SJSA1 (cell line): ENCODE data around the gene DCX. TPM values are rescaled to one million over a fixed set of nuclear protein-coding genes. Genes with fewer than 3 reads are reported as not detected.

ENCODE experiments used
- DNase-seq, 2 experiments: peaks; one replicate each; pipeline ENCODE4 v3.0.0-alpha.2; 2015 to 2020; ENCODE audit warnings: low spot score in 2 of 2, low read depth in 1 of 2
- H3K27ac ChIP-seq: fragments of 250-450 bp; sonication (Bioruptor Pico); 2 replicates; pipeline ENCODE4 v1.5.1; 2020; ENCODE audit warnings: mild to moderate bottlenecking, moderate library complexity
- H3K27me3 ChIP-seq: fragments of 250-450 bp; sonication (Bioruptor Pico); replicated peaks from 2 replicates; pipeline ENCODE4 v1.5.1; 2020; ENCODE audit warnings: mild to moderate bottlenecking, moderate library complexity
- H3K36me3 ChIP-seq: fragments of 250-450 bp; sonication (Bioruptor Pico); 2 replicates; pipeline ENCODE4 v1.5.1; 2020; ENCODE audit warnings: mild to moderate bottlenecking
- H3K4me1 ChIP-seq: fragments of 250-450 bp; sonication (Bioruptor Pico); replicated peaks from 2 replicates; pipeline ENCODE4 v1.6.1; 2021; ENCODE audit warnings: mild to moderate bottlenecking
- H3K4me3 ChIP-seq: fragments of 250-450 bp; sonication (Bioruptor Pico); 2 replicates; pipeline ENCODE4 v1.5.1; 2020; ENCODE audit warnings: mild to moderate bottlenecking
- H3K9me3 ChIP-seq: fragments of 250-450 bp; sonication (Bioruptor Pico); replicated peaks from 2 replicates; pipeline ENCODE4 v1.5.1; 2020; ENCODE audit warnings: mild to moderate bottlenecking
- total RNA-seq: library from RNA; depleted of rRNA; stranded (reverse); fragments of >200 nt; shearing (Covaris generic); gene quantifications from 2 replicates; pipeline ENCODE4 v1.2.3, GENCODE V29; 2014

Gene DCX
- total RNA-seq, 1 experiment from 2014 or later, result not detected

DNA sequence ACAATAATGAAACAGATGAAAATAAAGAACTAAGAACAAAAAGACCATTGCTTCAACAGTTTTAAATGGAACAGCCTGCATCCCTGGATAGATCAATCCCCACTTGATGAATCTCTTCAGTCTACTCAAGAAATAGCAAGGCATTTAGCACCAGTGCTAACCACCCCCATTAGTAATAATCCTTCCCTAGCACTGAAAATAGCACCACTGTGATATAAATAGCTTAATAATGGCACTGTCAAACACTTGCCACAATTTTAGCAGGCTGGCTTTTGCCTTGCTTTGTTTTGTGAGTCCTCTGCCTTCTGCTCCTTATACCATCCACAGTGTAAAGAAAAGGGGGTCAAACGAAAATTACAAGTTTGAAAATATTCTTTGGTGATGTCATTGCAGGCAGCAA, 17.4 kb downstream of the DCX start:
- no peaks in the 10 kb centered on the region for H3K9me3 ChIP-seq
- H3K27ac ChIP-seq, result no peak overlapping the region
- no peaks in the 10 kb centered on the region for H3K27me3 ChIP-seq
- H3K4me3 ChIP-seq, result no peak overlapping the region
- H3K4me1 ChIP-seq, result no peaks in the 10 kb centered on the region
- no peak for DNase-seq
- no peaks in the 10 kb centered on the region for H3K36me3 ChIP-seq

DNA sequence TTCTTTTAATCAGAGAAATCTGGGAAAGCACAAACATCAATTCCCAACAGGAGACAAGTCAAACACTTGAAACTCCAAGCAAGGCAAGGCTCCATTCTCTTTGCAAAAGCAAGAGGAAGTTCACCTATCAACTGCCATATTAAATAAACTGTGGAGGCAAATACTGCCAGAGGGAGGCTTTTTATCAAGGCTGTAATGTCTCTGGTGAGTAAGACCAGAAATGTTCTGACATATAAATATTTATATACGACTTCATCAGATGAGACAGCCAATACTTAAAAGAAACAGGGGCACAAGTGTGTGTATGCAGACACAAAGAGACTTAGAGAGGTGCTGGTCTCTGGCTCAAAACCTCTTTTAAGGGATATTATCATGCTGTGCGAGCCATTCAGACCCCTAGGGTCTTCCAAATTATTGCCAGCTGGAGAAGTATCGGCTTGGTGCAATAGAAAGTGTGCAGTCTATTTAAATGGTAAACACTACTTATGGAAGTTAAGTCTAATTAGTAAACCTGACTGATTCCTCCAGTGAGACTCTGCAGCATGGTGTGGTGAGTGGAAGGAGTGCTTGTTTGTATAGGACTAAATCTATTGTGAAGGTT, 24.4 kb downstream of the DCX start:
- no peak for DNase-seq
- no peak overlapping the region for H3K4me3 ChIP-seq
- no peaks in the 10 kb centered on the region for H3K36me3 ChIP-seq
- no peaks in the 10 kb centered on the region for H3K9me3 ChIP-seq
- H3K27ac ChIP-seq, result no peak overlapping the region
- no peaks in the 10 kb centered on the region for H3K4me1 ChIP-seq
- H3K27me3 ChIP-seq, result no peaks in the 10 kb centered on the region

DNA sequence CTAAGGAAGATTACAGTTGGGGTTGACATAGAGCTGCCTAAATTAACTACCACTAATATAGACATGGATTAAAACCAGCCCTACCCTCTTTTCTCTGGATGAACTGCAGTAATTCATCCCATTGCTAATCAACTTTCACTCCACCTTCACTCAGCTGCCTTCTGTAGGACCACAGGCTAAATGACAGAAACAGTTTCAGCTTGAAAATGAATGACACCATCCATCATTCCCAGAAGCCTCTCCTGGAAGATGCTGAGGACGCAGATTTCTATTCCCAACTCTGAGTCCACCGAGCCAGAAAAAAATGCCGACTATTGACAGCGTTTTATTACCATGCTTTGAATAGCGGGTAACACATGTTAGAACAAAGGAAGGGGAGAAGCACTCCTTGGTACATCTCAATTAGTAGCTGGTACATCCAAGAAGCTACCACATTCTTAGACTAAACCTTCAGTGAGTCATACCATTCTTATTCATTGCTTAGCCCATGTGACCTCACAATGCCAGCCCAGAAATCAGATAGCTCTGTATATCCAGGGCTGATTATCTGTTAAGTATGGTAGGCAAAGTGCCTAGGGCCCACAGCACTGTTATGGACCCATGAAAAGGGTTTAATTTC, 25.3 kb downstream of the DCX start:
- no peaks in the 10 kb centered on the region for H3K27me3 ChIP-seq
- H3K4me1 ChIP-seq, result no peaks in the 10 kb centered on the region
- H3K4me3 ChIP-seq, result no peak overlapping the region
- H3K9me3 ChIP-seq, result no peaks in the 10 kb centered on the region
- no peak for DNase-seq
- no peak overlapping the region for H3K27ac ChIP-seq
- H3K36me3 ChIP-seq, result no peaks in the 10 kb centered on the region

DNA sequence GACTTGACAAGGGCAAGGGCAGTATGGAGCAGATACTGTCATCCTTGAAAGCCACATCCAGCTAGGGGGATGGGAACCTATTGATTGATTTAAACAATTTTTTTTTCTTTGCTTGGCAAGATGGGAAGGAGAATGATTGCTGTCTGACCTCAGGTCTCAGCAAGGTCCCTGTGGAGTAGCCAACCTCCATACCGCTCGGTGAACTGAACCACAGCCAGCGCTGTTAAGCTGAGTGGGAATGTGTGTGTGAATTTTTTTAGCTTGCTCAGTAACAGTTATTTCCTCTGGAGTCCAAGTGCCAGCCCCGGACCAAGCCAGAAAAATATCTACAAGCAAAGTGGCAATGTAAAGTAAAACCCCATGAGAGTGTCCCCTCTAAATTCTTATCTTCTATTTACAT, 25.9 kb downstream of the DCX start:
- H3K27me3 ChIP-seq, result no peaks in the 10 kb centered on the region
- no peaks in the 10 kb centered on the region for H3K4me1 ChIP-seq
- H3K9me3 ChIP-seq, result no peaks in the 10 kb centered on the region
- no peak overlapping the region for H3K27ac ChIP-seq
- H3K36me3 ChIP-seq, result no peaks in the 10 kb centered on the region
- DNase-seq, result no peak
- no peak overlapping the region for H3K4me3 ChIP-seq

DNA sequence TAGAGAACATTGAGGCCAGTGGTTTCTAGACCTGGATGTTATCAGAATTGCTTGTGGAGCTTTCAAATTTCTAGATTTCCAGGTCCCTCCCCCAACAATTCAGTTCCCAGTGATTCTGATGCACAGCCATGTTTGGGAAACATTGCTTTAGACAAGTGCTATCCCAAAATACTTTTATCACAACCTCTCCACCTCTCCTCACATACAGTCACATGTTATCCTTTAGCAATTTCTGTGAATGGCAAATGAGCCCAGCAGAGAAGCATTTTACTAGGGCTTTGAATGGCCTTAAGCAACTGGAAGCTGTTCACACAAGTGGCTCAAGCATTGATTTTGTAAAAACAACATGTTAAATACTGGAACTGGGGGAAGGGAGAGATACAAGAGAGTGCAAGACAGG, 29.7 kb downstream of the DCX start:
- H3K4me3 ChIP-seq, result no peak overlapping the region
- no peaks in the 10 kb centered on the region for H3K4me1 ChIP-seq
- no peaks in the 10 kb centered on the region for H3K36me3 ChIP-seq
- H3K9me3 ChIP-seq, result no peaks in the 10 kb centered on the region
- H3K27ac ChIP-seq, result no peak overlapping the region
- DNase-seq, result no peak
- H3K27me3 ChIP-seq, result no peaks in the 10 kb centered on the region

DNA sequence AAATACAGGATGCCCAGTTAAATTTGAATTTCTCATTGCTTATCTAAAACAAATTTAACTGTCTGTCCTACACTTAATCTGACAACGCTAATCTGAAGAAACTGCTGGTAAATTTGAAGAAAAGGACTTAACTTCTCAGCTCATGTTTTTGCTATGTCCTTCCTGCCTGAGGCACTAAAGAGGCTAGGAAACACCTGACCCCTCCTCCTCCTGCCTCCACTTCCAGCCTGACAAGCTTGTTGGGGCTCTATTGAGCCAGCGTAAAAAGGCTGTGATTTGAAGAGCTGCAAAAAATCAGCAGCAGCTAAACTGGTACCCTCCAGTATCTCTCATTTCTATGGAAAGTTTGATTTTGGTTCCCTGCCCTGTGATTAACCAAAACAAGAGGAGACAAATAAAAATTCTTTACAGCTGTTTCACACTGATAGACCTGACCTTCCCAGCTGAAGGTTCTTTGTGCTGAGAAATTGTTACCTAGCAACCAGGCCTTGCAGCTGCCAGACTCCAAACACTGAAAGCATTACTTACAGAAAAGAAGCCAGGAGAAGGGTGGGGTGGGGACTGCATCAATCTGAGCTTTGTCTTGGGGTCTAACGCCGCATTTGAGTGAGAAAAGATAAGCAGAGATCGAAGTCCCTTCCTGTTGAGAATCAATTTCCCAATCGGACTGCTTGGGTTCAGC, 35.0 kb downstream of the DCX start:
- Histone ChIP-seq H3K27ac (no peak overlapping the region), H3K4me3 (no peak overlapping the region), H3K9me3 (no peaks in the 10 kb centered on the region), H3K4me1 (no peaks in the 10 kb centered on the region), H3K36me3 (no peaks in the 10 kb centered on the region), H3K27me3 (no peaks in the 10 kb centered on the region)
- no peak for DNase-seq

DNA sequence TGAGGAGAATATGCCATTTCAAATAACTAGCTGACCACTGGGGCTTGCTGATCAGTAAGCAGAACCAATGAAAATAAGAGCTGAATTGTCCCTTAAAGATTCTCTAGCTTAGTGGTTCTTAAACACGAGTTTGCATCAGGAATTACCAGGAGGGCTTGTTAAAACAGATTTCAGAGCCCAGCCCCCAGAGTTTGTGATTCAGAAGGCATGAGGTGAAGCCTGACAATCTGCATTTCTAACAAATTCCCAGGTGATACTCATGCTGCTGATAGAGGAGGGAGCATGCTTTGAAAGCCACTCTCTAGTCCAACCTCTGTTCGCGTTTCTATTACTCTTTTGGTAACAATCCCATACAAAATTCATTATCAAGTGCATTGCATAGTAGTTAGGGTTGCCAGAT, 35.5 kb downstream of the DCX start:
- H3K27ac ChIP-seq, result no peak overlapping the region
- no peaks in the 10 kb centered on the region for H3K27me3 ChIP-seq
- no peaks in the 10 kb centered on the region for H3K36me3 ChIP-seq
- no peak overlapping the region for H3K4me3 ChIP-seq
- no peak for DNase-seq
- no peaks in the 10 kb centered on the region for H3K9me3 ChIP-seq
- H3K4me1 ChIP-seq, result no peaks in the 10 kb centered on the region

DNA sequence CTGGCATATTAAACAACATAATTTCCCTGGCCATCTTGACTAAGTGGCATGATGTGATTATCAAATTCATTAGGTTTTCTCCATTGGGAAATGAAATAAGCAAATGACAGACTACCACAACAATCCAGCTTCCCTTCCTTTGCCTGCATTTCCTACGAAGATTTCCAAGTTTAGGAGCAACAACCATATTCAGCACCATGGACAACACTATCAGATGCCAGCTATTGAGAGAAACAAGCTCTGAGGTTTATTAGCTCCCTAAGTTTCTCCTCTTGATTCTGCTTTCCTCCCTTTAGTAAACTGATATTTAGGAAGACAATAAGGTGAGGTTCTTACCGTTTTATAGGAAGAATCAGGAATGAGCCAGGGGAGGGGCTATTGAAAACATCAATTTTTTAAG, 36.2 kb downstream of the DCX start:
- Histone ChIP-seq H3K9me3 (no peaks in the 10 kb centered on the region), H3K27ac (no peak overlapping the region), H3K4me3 (no peak overlapping the region), H3K4me1 (no peaks in the 10 kb centered on the region), H3K36me3 (no peaks in the 10 kb centered on the region), H3K27me3 (no peaks in the 10 kb centered on the region)
- DNase-seq, result no peak

DNA sequence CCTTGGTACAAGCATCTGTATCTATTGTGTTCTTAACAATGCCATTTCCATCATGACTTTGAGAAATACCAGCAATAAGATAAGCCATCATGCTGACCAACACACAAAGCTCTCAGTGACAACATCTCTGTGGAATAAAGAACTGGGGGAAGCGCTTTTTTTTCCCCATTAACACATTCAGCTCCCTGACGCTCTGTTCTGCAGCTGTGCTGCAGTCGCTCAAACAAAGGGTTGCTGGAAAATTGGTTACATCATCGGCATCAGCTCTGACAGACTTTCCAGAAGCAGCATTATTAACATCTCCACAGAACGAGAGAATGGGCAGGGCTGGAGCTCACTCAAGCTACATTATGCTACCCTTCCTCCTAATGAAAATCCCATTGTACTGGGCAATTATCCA, 39.9 kb downstream of the DCX start:
- no peak for DNase-seq
- Histone ChIP-seq H3K4me1 (no peaks in the 10 kb centered on the region), H3K9me3 (no peaks in the 10 kb centered on the region), H3K27ac (no peak overlapping the region), H3K36me3 (no peaks in the 10 kb centered on the region), H3K4me3 (no peak overlapping the region), H3K27me3 (no peaks in the 10 kb centered on the region)

DNA sequence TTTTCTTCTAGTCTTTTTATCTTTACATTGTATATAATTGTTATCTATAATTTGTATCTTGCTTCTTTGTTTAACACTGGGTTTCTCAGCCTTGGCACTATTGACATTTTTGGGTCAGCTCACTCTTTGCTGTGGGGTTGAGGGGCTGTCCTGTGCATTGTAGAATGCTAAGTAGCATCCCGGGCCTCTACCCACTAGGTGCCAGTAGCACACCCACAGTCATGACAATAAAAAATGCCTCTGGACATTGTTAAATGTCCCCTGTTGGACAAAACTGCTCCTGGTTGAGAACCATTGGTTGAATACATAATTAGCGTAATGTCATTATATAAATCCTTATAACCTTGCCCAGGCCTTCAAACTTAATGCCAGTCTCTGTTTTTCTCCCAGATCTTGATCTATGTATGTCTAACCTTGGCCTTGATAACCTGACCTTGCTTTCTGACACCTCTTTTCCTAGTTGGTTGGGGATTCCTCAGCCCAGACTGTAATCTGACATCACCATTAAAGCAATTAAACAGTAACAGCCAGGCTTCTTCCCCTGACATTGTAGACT, 46.1 kb downstream of the DCX start:
- Histone ChIP-seq H3K9me3 (no peaks in the 10 kb centered on the region), H3K36me3 (no peaks in the 10 kb centered on the region), H3K27ac (no peak overlapping the region), H3K4me3 (no peak overlapping the region), H3K4me1 (no peaks in the 10 kb centered on the region), H3K27me3 (no peaks in the 10 kb centered on the region)
- no peak for DNase-seq

DNA sequence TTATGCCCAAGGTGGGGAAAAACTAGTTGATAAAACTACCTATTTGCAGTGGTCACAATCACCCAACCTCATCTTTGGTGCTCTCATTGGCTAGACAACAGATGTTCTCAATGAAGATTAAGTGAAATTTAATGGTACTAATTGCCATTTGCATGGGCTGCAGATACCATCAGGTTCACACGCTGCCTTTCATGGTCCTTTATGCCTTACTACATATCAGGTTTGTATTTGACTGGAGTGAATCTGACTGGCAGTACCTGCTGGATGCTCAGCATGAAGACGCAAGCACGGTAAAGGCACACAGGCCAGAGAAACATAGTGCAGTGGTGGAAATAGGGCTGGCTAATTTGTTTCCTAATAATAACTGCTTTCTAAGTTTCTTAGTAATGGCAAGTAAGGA, 48.3 kb downstream of the DCX start:
- Histone ChIP-seq H3K4me3 (no peak overlapping the region), H3K27me3 (no peaks in the 10 kb centered on the region), H3K27ac (no peak overlapping the region), H3K9me3 (no peaks in the 10 kb centered on the region), H3K4me1 (no peaks in the 10 kb centered on the region), H3K36me3 (no peaks in the 10 kb centered on the region)
- DNase-seq, result no peak

DNA sequence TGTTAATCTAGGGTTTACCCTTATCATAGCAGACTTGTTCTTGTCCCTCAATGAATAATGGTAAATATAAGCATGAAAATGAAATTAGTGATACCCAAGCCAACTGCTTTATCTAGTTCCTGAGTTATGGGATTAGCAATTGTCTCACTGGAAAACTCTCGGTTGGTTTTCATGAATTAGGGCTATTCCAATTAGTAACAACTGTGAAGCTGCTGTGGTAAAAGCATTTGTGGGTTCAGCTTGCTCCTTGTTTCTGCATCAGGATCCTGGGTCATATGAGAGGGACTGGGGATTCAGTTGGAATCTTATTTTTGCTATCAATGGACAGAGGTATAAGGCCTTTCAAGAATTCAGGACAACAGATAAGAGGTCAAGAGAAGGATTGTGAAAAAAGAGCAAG, 50.2 kb downstream of the DCX start:
- no peaks in the 10 kb centered on the region for H3K9me3 ChIP-seq
- H3K27ac ChIP-seq, result no peak overlapping the region
- H3K27me3 ChIP-seq, result no peaks in the 10 kb centered on the region
- H3K36me3 ChIP-seq, result no peaks in the 10 kb centered on the region
- no peak for DNase-seq
- no peak overlapping the region for H3K4me3 ChIP-seq
- no peaks in the 10 kb centered on the region for H3K4me1 ChIP-seq

DNA sequence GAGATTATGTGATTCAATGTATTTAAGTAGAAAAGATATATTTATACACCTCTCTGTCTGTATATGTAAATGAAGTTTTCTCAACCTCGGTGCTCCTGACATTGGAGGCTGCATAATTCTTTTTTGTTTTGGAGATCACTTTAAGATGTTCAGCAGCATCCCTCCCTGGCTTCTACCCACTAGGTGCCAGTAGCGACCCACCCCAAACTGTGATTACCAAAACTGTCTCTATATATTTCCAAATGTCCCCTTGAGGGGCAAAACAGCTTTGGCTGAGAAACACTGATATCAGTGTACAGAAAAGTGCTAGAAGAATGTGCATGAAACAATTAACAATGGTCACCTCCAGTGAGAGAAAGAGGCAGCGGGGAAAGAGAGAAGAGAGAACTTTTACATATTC, 51.2 kb downstream of the DCX start:
- no peak for DNase-seq
- Histone ChIP-seq H3K27ac (no peak overlapping the region), H3K27me3 (no peaks in the 10 kb centered on the region)

DNA sequence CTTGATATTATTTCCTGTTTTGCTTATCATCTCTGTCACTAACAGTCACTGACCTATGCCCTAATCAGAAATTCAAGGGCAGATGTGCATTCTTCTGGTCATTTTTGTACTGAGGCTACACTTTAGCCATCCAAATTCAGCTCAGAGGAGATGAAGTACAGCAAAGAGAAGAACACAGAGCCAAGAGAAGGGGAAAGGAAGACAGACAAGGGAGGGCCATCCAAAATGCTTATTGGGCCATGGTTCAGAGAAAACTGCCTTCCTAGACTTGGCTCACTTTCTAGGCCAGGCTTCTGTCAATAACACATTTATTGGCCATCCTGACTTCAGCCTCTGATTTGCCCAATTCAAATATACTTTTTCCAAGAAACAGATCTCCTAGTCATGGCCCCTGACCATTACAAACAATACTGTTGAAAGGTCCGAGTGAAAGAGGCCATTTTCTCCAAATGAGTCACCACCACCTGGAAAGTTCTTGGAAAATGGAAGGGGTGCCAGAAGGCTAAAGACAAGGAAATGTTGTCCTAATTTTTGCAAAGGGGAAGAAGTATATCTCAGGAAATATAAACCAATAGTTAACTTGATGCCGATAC, 56.4 kb downstream of the DCX start:
- Histone ChIP-seq H3K4me3 (no peak overlapping the region), H3K27me3 (no peaks in the 10 kb centered on the region), H3K9me3 (no peaks in the 10 kb centered on the region), H3K4me1 (no peaks in the 10 kb centered on the region), H3K27ac (no peak overlapping the region), H3K36me3 (no peaks in the 10 kb centered on the region)
- no peak for DNase-seq

More for the DNA sequence above, 51.2 kb downstream of the DCX start:
- Histone ChIP-seq H3K4me3 (no peak overlapping the region), H3K36me3 (no peaks in the 10 kb centered on the region), H3K9me3 (no peaks in the 10 kb centered on the region), H3K4me1 (no peaks in the 10 kb centered on the region)
